Gastroesophageal sphincter (tissue), 3 donors: ENCODE results near the gene C1orf167.

Source experiments
- CTCF ChIP-seq, 4 experiments: fragments of 200-600 bp in 2 of 4; fragments of 450-650 bp in 2 of 4; sonication (generic) in 1 of 4; IDR thresholded peaks; one replicate each; pipeline ENCODE4 v1.5.1; 2017 to 2019; ENCODE audit warnings: antibody characterized with exemption in 4 of 4, mild to moderate bottlenecking in 2 of 4, moderate library complexity in 2 of 4
- EP300 ChIP-seq: sonication (generic); formaldehyde crosslinking; IDR thresholded peaks from one replicate; pipeline ENCODE4 v1.6.1; 2017; ENCODE audit warnings: antibody characterized with exemption, mild to moderate bottlenecking
- POLR2A ChIP-seq, 2 donors: fragments of 450-650 bp; IDR thresholded peaks; one replicate each; pipeline ENCODE4 v1.6.1; 2017; ENCODE audit warnings: antibody characterized with exemption in 2 of 2, mild to moderate bottlenecking in 2 of 2, moderate library complexity in 1 of 2
- POLR2AphosphoS5 ChIP-seq: sonication (generic); formaldehyde crosslinking; IDR thresholded peaks from one replicate; pipeline ENCODE4 v1.6.1; 2017; ENCODE audit warnings: antibody characterized with exemption

GRCh38 chr1:11741919-11742558 lies 20.0 kb upstream of the C1orf167 start:
- TF ChIP-seq CTCF (IDR thresholded peaks at IDR 0.05) = no peak
- no peak for TF ChIP-seq POLR2A (IDR thresholded peaks at IDR 0.05)
- TF ChIP-seq POLR2AphosphoS5 = no peak
- no peak for TF ChIP-seq EP300
